ENCODE measurements around the gene NRXN3. TPM values are rescaled to one million over a fixed set of nuclear protein-coding genes. Genes with fewer than 3 reads are reported as not detected.

NRXN3 gene
- total RNA-seq, 1 experiment from 2014 or later = not detected

DNA sequence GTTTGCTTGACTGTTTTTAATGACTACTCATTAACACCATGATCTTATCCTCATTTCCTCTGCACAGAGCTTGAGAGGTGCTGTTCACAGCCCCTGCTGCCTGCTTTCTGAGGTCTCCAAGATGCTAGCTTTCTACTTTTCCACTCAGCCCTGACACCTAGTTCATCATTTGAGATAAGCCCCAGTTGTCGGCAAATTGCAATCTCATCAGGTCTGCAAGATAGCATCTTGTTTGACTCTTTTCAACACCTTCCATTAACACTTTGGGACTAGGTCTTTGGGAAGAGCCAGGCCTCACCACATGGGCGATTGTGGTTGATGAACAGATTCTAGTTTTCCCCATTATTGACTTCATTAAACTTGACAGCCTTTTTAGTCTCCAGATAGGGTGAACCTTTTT is 1136.4 kb downstream of the NRXN3 start:
- Histone ChIP-seq H3K4me2 (ENCODE audit: low read length) (no peak overlapping the region), H4K20me1 (ENCODE audit: insufficient read depth) (no peaks in the 10 kb centered on the region), H3K9ac (ENCODE audit: low read length) (no peak overlapping the region), H3K36me3 (ENCODE audit: control insufficient read depth in 1 of 2, insufficient read depth in 2 of 2, low read length in 2 of 2) (no peaks in the 10 kb centered on the region), H3K9me2 (ENCODE audit: insufficient read depth) (no peaks in the 10 kb centered on the region), H3K27ac (ENCODE audit: low read depth, low read length) (no peak overlapping the region), H3K4me1 (ENCODE audit: control insufficient read depth in 1 of 2, insufficient read depth in 2 of 2, low read length in 2 of 2) (no peaks in the 10 kb centered on the region), H3K9me3 (ENCODE audit: control insufficient read depth in 1 of 2, insufficient read depth in 1 of 2, low read depth in 1 of 2, low read length in 2 of 2) (no peaks in the 10 kb centered on the region; a peak in 1 of 4 replicates), H2AFZ (ENCODE audit: low read depth, low read length, poor library complexity, severe bottlenecking) (no peak overlapping the region), H3K27me3 (ENCODE audit: insufficient read depth, low read length) (no peaks in the 10 kb centered on the region), H3K79me2 (ENCODE audit: insufficient read depth, low read length) (no peaks in the 10 kb centered on the region), H3K4me3 (replicated peaks in 1 of 2; ENCODE audit: low read depth in 1 of 2, low read length in 2 of 2) (no peak overlapping the region)
- no peak for DNase-seq (ENCODE audit: low read depth, low spot score)
- no peak for ATAC-seq
- no TSS peak for BruUV-seq (replicated peaks)
- POLR2A ChIA-PET = no interaction called here
- CTCF ChIA-PET = interaction anchor here (0.6 kb wide), 1 partner anchor 1234 kb away, joined by 5 read pairs; no protein-coding TSS in a partner anchor
- intact Hi-C loops (cut with micrococcal nuclease) = no loop called here
- TF ChIP-seq EGR1 (IDR thresholded peaks at IDR 0.05; ENCODE audit: low read depth) (no peak), CBX3 (IDR thresholded peaks at IDR 0.05; ENCODE audit: low read depth) (no peak), CEBPB (IDR thresholded peaks at IDR 0.05; ENCODE audit: low read depth) (no peak), FOSL1 (IDR thresholded peaks at IDR 0.05; ENCODE audit: low read depth) (no peak), ZNF274 (IDR thresholded peaks at IDR 0.05; ENCODE audit: low read depth, low read length) (no peak), YY1 (IDR thresholded peaks at IDR 0.05; ENCODE audit: extremely low read depth, insufficient replicate concordance, low read depth, low read length) (no peak), SRF (IDR thresholded peaks at IDR 0.05; ENCODE audit: low read depth) (no peak), ZFX (IDR thresholded peaks at IDR 0.05) (no peak), SIN3A (IDR thresholded peaks at IDR 0.05; ENCODE audit: low read depth) (no peak), EZH2phosphoT487 (IDR thresholded peaks at IDR 0.05; ENCODE audit: borderline replicate concordance) (no peak), RAD21 (IDR thresholded peaks at IDR 0.05; ENCODE audit: low read depth) (no peak)
- TF ChIP-seq, protein P1, sequence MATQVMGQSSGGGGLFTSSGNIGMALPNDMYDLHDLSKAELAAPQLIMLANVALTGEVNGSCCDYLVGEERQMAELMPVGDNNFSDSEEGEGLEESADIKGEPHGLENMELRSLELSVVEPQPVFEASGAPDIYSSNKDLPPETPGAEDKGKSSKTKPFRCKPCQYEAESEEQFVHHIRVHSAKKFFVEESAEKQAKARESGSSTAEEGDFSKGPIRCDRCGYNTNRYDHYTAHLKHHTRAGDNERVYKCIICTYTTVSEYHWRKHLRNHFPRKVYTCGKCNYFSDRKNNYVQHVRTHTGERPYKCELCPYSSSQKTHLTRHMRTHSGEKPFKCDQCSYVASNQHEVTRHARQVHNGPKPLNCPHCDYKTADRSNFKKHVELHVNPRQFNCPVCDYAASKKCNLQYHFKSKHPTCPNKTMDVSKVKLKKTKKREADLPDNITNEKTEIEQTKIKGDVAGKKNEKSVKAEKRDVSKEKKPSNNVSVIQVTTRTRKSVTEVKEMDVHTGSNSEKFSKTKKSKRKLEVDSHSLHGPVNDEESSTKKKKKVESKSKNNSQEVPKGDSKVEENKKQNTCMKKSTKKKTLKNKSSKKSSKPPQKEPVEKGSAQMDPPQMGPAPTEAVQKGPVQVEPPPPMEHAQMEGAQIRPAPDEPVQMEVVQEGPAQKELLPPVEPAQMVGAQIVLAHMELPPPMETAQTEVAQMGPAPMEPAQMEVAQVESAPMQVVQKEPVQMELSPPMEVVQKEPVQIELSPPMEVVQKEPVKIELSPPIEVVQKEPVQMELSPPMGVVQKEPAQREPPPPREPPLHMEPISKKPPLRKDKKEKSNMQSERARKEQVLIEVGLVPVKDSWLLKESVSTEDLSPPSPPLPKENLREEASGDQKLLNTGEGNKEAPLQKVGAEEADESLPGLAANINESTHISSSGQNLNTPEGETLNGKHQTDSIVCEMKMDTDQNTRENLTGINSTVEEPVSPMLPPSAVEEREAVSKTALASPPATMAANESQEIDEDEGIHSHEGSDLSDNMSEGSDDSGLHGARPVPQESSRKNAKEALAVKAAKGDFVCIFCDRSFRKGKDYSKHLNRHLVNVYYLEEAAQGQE (IDR thresholded peaks at IDR 0.05; ENCODE audit: low read depth) = no peak
- TF ChIP-seq, protein P2, sequence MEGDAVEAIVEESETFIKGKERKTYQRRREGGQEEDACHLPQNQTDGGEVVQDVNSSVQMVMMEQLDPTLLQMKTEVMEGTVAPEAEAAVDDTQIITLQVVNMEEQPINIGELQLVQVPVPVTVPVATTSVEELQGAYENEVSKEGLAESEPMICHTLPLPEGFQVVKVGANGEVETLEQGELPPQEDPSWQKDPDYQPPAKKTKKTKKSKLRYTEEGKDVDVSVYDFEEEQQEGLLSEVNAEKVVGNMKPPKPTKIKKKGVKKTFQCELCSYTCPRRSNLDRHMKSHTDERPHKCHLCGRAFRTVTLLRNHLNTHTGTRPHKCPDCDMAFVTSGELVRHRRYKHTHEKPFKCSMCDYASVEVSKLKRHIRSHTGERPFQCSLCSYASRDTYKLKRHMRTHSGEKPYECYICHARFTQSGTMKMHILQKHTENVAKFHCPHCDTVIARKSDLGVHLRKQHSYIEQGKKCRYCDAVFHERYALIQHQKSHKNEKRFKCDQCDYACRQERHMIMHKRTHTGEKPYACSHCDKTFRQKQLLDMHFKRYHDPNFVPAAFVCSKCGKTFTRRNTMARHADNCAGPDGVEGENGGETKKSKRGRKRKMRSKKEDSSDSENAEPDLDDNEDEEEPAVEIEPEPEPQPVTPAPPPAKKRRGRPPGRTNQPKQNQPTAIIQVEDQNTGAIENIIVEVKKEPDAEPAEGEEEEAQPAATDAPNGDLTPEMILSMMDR (IDR thresholded peaks at IDR 0.05 in 2 of 3, conservative IDR thresholded peaks at IDR 0.05 in 1 of 3; ENCODE audit: borderline replicate concordance in 1 of 3, insufficient read depth in 1 of 3, low read depth in 2 of 3, low read length in 2 of 3) = no peak
- TF ChIP-seq, protein P3, sequence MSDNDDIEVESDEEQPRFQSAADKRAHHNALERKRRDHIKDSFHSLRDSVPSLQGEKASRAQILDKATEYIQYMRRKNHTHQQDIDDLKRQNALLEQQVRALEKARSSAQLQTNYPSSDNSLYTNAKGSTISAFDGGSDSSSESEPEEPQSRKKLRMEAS (IDR thresholded peaks at IDR 0.05) = no peak
- RAD21 ChIA-PET (ENCODE audit: low non-redundant PET in 1 of 2, low total read pairs in 2 of 2, uncharacterized antibody in 2 of 2, unreplicated experiment in 2 of 2) = no interaction called here

Measured in HCT116 (cell line).